Stimulated activated CD4-positive, alpha-beta T cell treated with anti-CD3 and anti-CD28 coated beads, Interleukin-1b, Interleukin-23, amount 100 ng/mL, for 24 hours (primary cell): ENCODE measurements around the gene DGKZ.

Experiments
- DNase-seq, 4 experiments: peaks; one replicate each; pipeline ENCODE4 v3.0.0-alpha.2; 2020; ENCODE audit warnings: low read depth in 4 of 4, low spot score in 1 of 4

Gene DGKZ

GRCh38 chr11:46426233-46426991 lies 79.1 kb downstream of the DGKZ start:
- DNase-seq, result no peak

GRCh38 chr11:46427364-46427763 lies 80.1 kb downstream of the DGKZ start:
- DNase-seq, result no peak

GRCh38 chr11:46429717-46430116 lies 82.5 kb downstream of the DGKZ start:
- DNase-seq, result no peak
